OCI-LY7 (cell line): ENCODE measurements around the gene PTPRM. TPM values are rescaled to one million over a fixed set of nuclear protein-coding genes. Genes with fewer than 3 reads are reported as not detected.

Experiments
- BruUV-seq: library from RNA; stranded (reverse); fragments of 400-500 nt; replicated peaks from 2 replicates; lab custom pipeline; 2021; lab: Mats Ljungman, UMichigan
- CTCF ChIA-PET: fragments of 300-600 bp; sonication (Branson Sonifier 250); formaldehyde crosslinking; loops from one replicate; lab custom pipeline; 2022; ENCODE audit warnings: antibody characterized with exemption; ENCODE audit not compliant: unreplicated experiment; lab: Charles Lee
- POLR2A ChIA-PET: fragments of 300-600 bp; sonication (Branson Sonifier 250); formaldehyde crosslinking; loops from one replicate; lab custom pipeline; 2022; ENCODE audit warnings: antibody characterized with exemption; lab: Charles Lee
- DNase-seq: peaks from one replicate; pipeline ENCODE4 v3.0.0-alpha.2; 2015; ENCODE audit warnings: low spot score
- H2AFZ ChIP-seq: fragments of 200-600 bp; sonication (generic), shearing (Covaris generic); 2 replicates; pipeline ENCODE4 v1.6.1; 2014; ENCODE audit warnings: mild to moderate bottlenecking, antibody characterized with exemption, low read length, moderate library complexity
- H3K27ac ChIP-seq: fragments of 200-600 bp; sonication (generic); 2 replicates; pipeline ENCODE4 v1.5.1; 2014; ENCODE audit warnings: mixed run types, low read depth, mild to moderate bottlenecking, moderate library complexity, low read length, inconsistent platforms; ENCODE audit not compliant: poor library complexity, severe bottlenecking
- H3K36me3 ChIP-seq: fragments of 200-600 bp; sonication (generic); 2 replicates; pipeline ENCODE4 v1.6.1; 2014; ENCODE audit warnings: mild to moderate bottlenecking, antibody characterized with exemption, low read length, moderate library complexity, mixed read lengths; ENCODE audit not compliant: insufficient read depth
- H3K4me1 ChIP-seq: fragments of 200-600 bp; sonication (generic); 2 replicates; pipeline ENCODE4 v1.5.1; 2014; ENCODE audit warnings: mild to moderate bottlenecking, low read length; ENCODE audit not compliant: insufficient read depth, poor library complexity, severe bottlenecking
- H3K4me2 ChIP-seq: fragments of 200-600 bp; sonication (generic); 2 replicates; pipeline ENCODE4 v1.6.1; 2014; ENCODE audit warnings: mild to moderate bottlenecking, low read length
- H3K4me3 ChIP-seq: fragments of 200-600 bp; sonication (generic); 2 replicates; pipeline ENCODE4 v1.5.1; 2014; ENCODE audit warnings: mild to moderate bottlenecking, low read depth, low read length; ENCODE audit not compliant: poor library complexity, severe bottlenecking
- H3K79me2 ChIP-seq: fragments of 200-600 bp; sonication (generic); 2 replicates; pipeline ENCODE4 v1.6.1; 2016; ENCODE audit warnings: low read depth, mild to moderate bottlenecking, low read length, moderate library complexity, mixed read lengths; ENCODE audit not compliant: insufficient read depth
- H3K9me2 ChIP-seq: fragments of 200-600 bp; sonication (generic); 2 replicates; pipeline ENCODE4 v1.6.1; 2016; ENCODE audit warnings: mild to moderate bottlenecking, low read length, mixed read lengths; ENCODE audit not compliant: insufficient read depth
- H3K9me3 ChIP-seq: fragments of 200-600 bp; sonication (generic); 2 replicates; pipeline ENCODE4 v1.6.1; 2014; ENCODE audit warnings: mild to moderate bottlenecking, mixed run types, low read length, mixed read lengths
- H4K20me1 ChIP-seq: fragments of 200-600 bp; sonication (generic); 2 replicates; pipeline ENCODE4 v1.6.1; 2014; ENCODE audit warnings: mild to moderate bottlenecking, antibody characterized with exemption, low read length, moderate library complexity, mixed read lengths; ENCODE audit not compliant: insufficient read depth
- EZH2phosphoT487 ChIP-seq: fragments of 200-600 bp; sonication (generic); IDR thresholded peaks from 2 replicates; pipeline ENCODE4 v1.6.1; 2018; ENCODE audit warnings: low read depth, borderline replicate concordance, mild to moderate bottlenecking, mixed run types, antibody characterized with exemption, low read length, moderate library complexity, mixed read lengths
- intact Hi-C: fragments of 100-400 bp; cut with micrococcal nuclease; formaldehyde crosslinking; loops from one replicate; pipeline ENCODE4 v1.10.0; 2022; ENCODE audit not compliant: unreplicated experiment
- total RNA-seq, 2 experiments: library from RNA; depleted of rRNA in 1 of 2; stranded (reverse); fragments of >200 nt in 1 of 2; shearing (Covaris generic) in 1 of 2; gene quantifications; 2 replicates each; pipeline ENCODE4 v1.2.3, GENCODE V29; 2014 to 2022
- TF ChIP-seq, protein P1 (sequence below): fragments of 200-600 bp; sonication (generic); conservative IDR thresholded peaks from 2 replicates; pipeline ENCODE4 v1.5.1; 2014; ENCODE audit warnings: mild to moderate bottlenecking, antibody characterized with exemption, low read length, moderate library complexity, mixed read lengths

Gene PTPRM
- total RNA-seq, 2 experiments from 2014 or later, result not detected

DNA sequence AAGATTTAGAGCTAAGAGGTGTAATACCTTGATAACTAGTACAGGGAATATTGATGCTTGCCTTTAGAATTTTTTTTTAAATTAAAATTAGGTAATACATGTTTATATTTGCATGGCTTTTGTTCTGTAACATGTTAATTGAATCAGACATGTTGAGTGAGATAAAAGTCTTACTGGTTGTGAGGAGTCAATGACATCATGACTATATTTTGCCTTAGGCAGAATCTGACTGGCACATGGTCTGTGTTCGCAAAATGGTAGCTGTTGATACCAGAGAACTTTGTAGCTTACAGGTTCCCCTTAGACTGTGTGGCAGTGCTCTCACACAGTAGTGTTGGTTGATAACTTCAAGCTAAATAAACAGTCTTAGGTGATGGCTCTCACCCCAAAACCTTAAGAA is 199.7 kb downstream of the PTPRM start:
- no peaks in the 10 kb centered on the region for H3K9me2 ChIP-seq
- H3K27ac ChIP-seq, result no peak overlapping the region
- no peaks in the 10 kb centered on the region for H4K20me1 ChIP-seq
- no peaks in the 10 kb centered on the region for H3K79me2 ChIP-seq
- no peaks in the 10 kb centered on the region for H3K36me3 ChIP-seq
- H2AFZ ChIP-seq, result no peak overlapping the region
- H3K4me2 ChIP-seq, result no peak overlapping the region
- H3K4me3 ChIP-seq, result no peak overlapping the region
- H3K9me3 ChIP-seq, result no peaks in the 10 kb centered on the region
- ChIA-PET POLR2A (no interaction called here), CTCF (no interaction called here)
- BruUV-seq, result no TSS peak
- TF ChIP-seq, protein P1, sequence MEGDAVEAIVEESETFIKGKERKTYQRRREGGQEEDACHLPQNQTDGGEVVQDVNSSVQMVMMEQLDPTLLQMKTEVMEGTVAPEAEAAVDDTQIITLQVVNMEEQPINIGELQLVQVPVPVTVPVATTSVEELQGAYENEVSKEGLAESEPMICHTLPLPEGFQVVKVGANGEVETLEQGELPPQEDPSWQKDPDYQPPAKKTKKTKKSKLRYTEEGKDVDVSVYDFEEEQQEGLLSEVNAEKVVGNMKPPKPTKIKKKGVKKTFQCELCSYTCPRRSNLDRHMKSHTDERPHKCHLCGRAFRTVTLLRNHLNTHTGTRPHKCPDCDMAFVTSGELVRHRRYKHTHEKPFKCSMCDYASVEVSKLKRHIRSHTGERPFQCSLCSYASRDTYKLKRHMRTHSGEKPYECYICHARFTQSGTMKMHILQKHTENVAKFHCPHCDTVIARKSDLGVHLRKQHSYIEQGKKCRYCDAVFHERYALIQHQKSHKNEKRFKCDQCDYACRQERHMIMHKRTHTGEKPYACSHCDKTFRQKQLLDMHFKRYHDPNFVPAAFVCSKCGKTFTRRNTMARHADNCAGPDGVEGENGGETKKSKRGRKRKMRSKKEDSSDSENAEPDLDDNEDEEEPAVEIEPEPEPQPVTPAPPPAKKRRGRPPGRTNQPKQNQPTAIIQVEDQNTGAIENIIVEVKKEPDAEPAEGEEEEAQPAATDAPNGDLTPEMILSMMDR, result no peak
- no peak for TF ChIP-seq EZH2phosphoT487
- DNase-seq, result no peak
- no peaks in the 10 kb centered on the region for H3K4me1 ChIP-seq
- intact Hi-C loops, result no loop called here

- Histone ChIP-seq H3K79me2 (no peaks in the 10 kb centered on the region), H3K27ac (no peak overlapping the region), H3K4me2 (no peak overlapping the region), H3K4me1 (no peaks in the 10 kb centered on the region), H3K9me3 (no peaks in the 10 kb centered on the region), H3K4me3 (no peak overlapping the region), H3K9me2 (no peaks in the 10 kb centered on the region), H3K36me3 (no peaks in the 10 kb centered on the region), H2AFZ (no peak overlapping the region), H4K20me1 (no peaks in the 10 kb centered on the region)
- POLR2A ChIA-PET, result interaction anchor here (0.5 kb wide), 1 partner anchor 662 kb away, joined by 3 read pairs; no protein-coding TSS in a partner anchor
- BruUV-seq, result no TSS peak
- intact Hi-C loops, result no loop called here
- TF ChIP-seq, protein P1, result no peak
- TF ChIP-seq EZH2phosphoT487, result no peak
- DNase-seq, result no peak
- CTCF ChIA-PET, result no interaction called here
These were observed 203.8 kb downstream of the PTPRM start for GRCh38 chr18:7770908-7771307.

GRCh38 chr18:7772510-7772888 is 205.4 kb downstream of the PTPRM start:
- ChIA-PET POLR2A (interaction anchor here (0.7 kb wide), 1 partner anchor 148 kb away, joined by 4 read pairs; no protein-coding TSS in a partner anchor), CTCF (no interaction called here)
- no peaks in the 10 kb centered on the region for H3K36me3 ChIP-seq
- no peaks in the 10 kb centered on the region for H4K20me1 ChIP-seq
- H3K27ac ChIP-seq, result no peak overlapping the region
- no peak for DNase-seq
- no peak overlapping the region for H3K4me3 ChIP-seq
- no peaks in the 10 kb centered on the region for H3K79me2 ChIP-seq
- H3K4me1 ChIP-seq, result no peaks in the 10 kb centered on the region
- intact Hi-C loops, result no loop called here
- TF ChIP-seq, protein P1, result no peak
- no peak for TF ChIP-seq EZH2phosphoT487
- H3K4me2 ChIP-seq, result no peak overlapping the region
- H3K9me3 ChIP-seq, result no peaks in the 10 kb centered on the region
- no peak overlapping the region for H2AFZ ChIP-seq
- no TSS peak for BruUV-seq
- no peaks in the 10 kb centered on the region for H3K9me2 ChIP-seq
